ENCODE measurements around the gene ITGAX.

DNA sequence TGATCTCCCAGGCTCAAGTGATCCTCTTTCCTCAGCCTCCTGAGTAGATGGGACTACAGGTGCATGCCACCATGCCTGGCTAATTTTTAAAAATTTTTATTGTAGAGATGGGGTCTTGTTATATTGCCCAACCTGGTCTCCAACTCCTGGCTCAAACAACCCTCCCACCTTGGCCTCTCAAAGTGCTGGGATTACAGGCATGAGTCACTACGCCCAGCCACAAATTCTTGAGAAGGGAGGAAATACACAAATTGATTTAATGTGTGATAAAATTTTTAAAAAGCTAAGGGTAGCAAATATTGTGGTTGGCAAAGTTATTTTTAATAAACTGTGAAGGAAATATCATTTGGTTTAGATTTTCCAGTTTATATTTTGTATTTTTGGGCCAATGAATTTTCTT lies 47.7 kb downstream of the ITGAX start:
- no peak for TF ChIP-seq ZNF274 (IDR thresholded peaks at IDR 0.05; ENCODE audit: low read depth, low read length)
- no peak for TF ChIP-seq YY1 (IDR thresholded peaks at IDR 0.05; ENCODE audit: insufficient read depth, insufficient read length)
- TF ChIP-seq SUZ12 (IDR thresholded peaks at IDR 0.05; ENCODE audit: extremely low read depth, insufficient read depth, insufficient read length), result no peak
